ENCODE measurements around the gene CALHM5.

Gene CALHM5

GRCh38 chr6:116550796-116551195 lies 39.4 kb downstream of the CALHM5 start:
- DNase-seq (ENCODE audit: low read depth), result no peak

GRCh38 chr6:116553451-116553850 lies 42.0 kb downstream of the CALHM5 start, which contains the start of gene CALHM4:
CALHM4 (plus strand) TSS chr6:116553751; CDS start chr6:116553794, 43 bp downstream.
- no peak for DNase-seq (ENCODE audit: low read depth)

- peak; percentile 69 for DNase-seq (ENCODE audit: low read depth)
Measured at GRCh38 chr6:116556065-116556464, 44.6 kb downstream of the CALHM5 start.

GRCh38 chr6:116556814-116557415 lies 45.5 kb downstream of the CALHM5 start:
- DNase-seq (ENCODE audit: low read depth), result no peak

- peak; percentile 96 for DNase-seq (ENCODE audit: low read depth)
Measured at GRCh38 chr6:116557893-116558292, 46.5 kb downstream of the CALHM5 start.

GRCh38 chr6:116560130-116560529 lies 48.7 kb downstream of the CALHM5 start:
- no peak for DNase-seq (ENCODE audit: low read depth)

- DNase-seq (ENCODE audit: low read depth), result peak; percentile 68
Measured at GRCh38 chr6:116561377-116562018, 50.1 kb downstream of the CALHM5 start.

GRCh38 chr6:116562019-116562403 lies 50.6 kb downstream of the CALHM5 start:
- no peak for DNase-seq (ENCODE audit: low read depth)

- DNase-seq (ENCODE audit: low read depth), result peak; percentile 40
Measured at GRCh38 chr6:116562614-116563013, 51.2 kb downstream of the CALHM5 start.

GRCh38 chr6:116563830-116564229 lies 52.4 kb downstream of the CALHM5 start:
- DNase-seq (ENCODE audit: low read depth), result no peak

- DNase-seq (ENCODE audit: low read depth), result no peak
Measured at GRCh38 chr6:116564311-116564710, 52.9 kb downstream of the CALHM5 start.

- DNase-seq (ENCODE audit: low read depth), result no peak
Measured at GRCh38 chr6:116564921-116565872, 53.8 kb downstream of the CALHM5 start.

- DNase-seq (ENCODE audit: low read depth), result no peak
Measured at GRCh38 chr6:116568111-116568510, 56.7 kb downstream of the CALHM5 start.

- no peak for DNase-seq (ENCODE audit: low read depth)
Measured at GRCh38 chr6:116568821-116569755, 57.6 kb downstream of the CALHM5 start.

GRCh38 chr6:116570856-116571682 lies 59.6 kb downstream of the CALHM5 start, which contains the start of gene RWDD1:
RWDD1 (plus strand) TSS chr6:116571504; CDS start chr6:116571583, 79 bp downstream.
- peak; percentile 100 for DNase-seq (ENCODE audit: low read depth)

GRCh38 chr6:116571683-116572000 lies 60.2 kb downstream of the CALHM5 start:
- no peak for DNase-seq (ENCODE audit: low read depth)

- peak; percentile 40 for DNase-seq (ENCODE audit: low read depth)
Measured at GRCh38 chr6:116572162-116572561, 60.7 kb downstream of the CALHM5 start.

Data from amniotic epithelial cell (primary cell).